Skin epidermis (tissue), 12 donors: Measurements from ENCODE around the gene ACSF3.

Experiments
- H3K27ac ChIP-seq, 21 experiments: fragments of 200-600 bp; sonication (generic) in 11 of 21; one replicate each; pipeline ENCODE4 v1.5.0; 2020; ENCODE audit warnings: mild to moderate bottlenecking in 3 of 21, inconsistent platforms in 2 of 21, moderate library complexity in 2 of 21
- H3K4me3 ChIP-seq, 7 experiments: fragments of 200-600 bp; sonication (generic) in 2 of 7; one replicate each; pipeline ENCODE4 v1.5.0; 2020; ENCODE audit warnings: inconsistent platforms in 2 of 7, mild to moderate bottlenecking in 2 of 7, moderate library complexity in 1 of 7

ACSF3 gene

GRCh38 chr16:89166696-89167424 lies 73.2 kb downstream of the ACSF3 start:
- no peak overlapping the region for H3K27ac ChIP-seq
- no peak overlapping the region for H3K4me3 ChIP-seq

DNA sequence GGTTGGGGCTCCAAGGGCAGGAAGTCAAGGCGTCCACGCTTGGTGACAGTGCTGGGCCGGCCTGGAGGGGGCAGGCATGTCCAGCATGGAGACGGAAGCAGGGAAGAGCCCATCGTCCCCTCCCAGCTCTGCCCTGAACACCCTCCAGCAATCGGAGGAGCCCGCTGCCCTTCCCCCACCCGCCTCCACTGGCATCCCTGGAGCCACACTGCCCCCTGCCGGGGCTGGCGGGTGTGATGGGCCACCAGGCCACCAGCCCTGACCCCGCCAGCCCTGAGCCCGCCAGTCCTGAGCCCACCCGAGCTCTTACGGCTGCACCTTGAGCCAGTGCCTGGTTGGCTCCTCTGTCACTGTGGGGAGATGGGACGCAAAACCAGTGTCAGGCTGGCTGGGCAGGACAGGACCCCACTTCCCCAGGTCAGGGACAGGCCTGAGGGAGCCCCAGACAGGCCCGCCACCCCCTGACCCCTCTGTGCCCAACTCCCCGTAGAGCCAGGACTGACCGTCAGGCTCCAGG lies 73.8 kb downstream of the ACSF3 start:
- no peak overlapping the region for H3K27ac ChIP-seq
- no peak overlapping the region for H3K4me3 ChIP-seq

DNA sequence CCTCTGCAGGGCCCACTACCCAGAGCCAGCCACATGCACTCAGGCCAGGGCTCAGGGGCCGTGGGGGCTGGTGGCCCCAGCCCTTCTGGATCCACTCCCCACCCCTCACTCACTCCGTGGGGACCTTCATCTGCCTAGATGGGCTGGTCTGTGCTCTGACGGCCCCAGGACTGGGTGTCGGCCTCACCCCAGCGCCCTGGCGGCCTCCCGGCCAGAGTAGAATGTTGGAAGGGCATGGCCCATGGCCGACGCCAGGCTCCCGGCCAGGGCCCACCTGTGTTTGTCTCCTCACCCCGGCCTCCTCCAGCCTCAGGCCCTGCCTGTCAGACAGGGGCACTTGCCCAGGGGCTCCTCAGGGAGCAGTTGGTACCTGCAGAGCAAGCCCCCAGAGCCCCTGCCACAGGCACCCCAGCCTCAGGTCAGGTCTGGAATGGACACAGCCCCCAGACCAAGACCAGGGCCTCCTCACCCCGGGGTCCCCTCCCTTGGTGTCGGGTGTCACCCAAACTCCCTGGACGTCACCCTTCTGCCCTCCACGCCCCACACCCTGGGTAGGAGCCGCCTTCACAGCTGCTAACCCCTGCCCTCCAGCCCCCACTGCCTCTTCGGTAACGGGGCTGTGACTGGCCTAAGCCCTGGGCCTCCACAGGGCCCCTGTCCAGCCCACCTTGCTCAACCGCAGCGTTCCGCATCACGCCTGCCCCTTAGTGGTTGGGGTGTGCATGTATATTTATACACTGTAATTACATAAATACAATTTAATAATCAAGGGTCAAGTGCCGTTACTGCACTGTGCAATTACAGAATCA lies 74.9 kb downstream of the ACSF3 start:
- Histone ChIP-seq H3K27ac (no peak overlapping the region), H3K4me3 (no peak overlapping the region)

- Histone ChIP-seq H3K27ac (no peak overlapping the region), H3K4me3 (no peak overlapping the region)
Measured at GRCh38 chr16:89169778-89170177, 76.1 kb downstream of the ACSF3 start.

GRCh38 chr16:89170346-89171215 lies 76.9 kb downstream of the ACSF3 start:
- H3K4me3 ChIP-seq = peak overlapping the region in 5 of 7 experiments; percentile 3 to 18 (median 10)
- no peak overlapping the region for H3K27ac ChIP-seq

DNA sequence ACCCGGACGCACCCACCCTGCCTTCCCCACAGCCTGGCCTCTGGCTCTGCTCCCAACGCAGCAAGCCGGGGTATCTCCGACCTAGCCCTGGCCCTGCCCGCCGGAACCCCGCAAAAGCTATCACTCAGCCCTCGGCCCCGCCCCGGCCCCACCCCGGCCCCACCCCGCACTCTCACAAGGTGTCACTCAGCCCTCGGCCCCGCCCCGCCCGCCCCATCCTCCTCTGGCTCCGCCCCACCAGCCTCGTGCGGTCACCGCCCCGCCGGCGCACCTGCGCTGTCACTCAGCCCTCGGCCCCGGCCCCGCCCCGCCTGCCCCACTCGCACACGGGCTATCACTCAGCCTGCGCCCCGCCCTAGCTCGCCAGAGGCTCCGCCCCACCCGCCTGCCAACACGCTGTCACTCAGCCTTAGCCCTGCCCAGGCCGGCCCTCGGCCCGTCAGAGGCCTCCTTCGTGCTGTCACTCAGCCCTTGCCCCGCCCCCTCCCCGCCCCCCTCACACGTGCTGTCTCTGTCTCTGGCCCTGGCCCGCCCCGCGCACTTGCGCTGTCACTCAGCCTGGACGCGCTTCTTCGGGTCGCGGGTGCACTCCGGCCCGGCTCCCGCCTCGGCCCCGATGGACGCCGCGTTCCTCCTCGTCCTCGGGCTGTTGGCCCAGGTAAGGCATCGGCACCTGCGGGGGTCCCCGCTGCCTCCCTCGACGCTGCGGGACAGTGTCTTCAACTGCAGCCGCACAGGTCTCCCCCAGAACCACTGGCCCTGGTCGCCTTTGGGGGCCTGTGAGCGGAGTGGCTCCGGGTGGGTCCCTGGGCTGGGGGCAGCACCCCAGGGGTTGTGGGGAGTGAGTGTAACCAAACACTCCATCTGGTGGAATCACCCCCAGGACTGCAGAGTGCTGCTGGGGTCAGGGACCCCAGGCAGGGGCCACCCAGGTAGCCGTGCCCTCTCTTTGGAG lies 77.8 kb downstream of the ACSF3 start, which contains the start of gene CDH15:
Gene CDH15 (plus strand): TSS at position 533 of the 955 bp plus-strand sequence. CDS start 84 bp downstream, at position 617.
- peak within 1 kb of the TSS in 5 of 7 experiments; percentile 3 to 18 (median 10) for H3K4me3 ChIP-seq
- H3K27ac ChIP-seq = no peak within 1 kb of the TSS

- Histone ChIP-seq H3K4me3 (no peak overlapping the region), H3K27ac (no peak overlapping the region)
Measured at GRCh38 chr16:89172171-89172527, 78.5 kb downstream of the ACSF3 start.

- Histone ChIP-seq H3K27ac (no peak overlapping the region), H3K4me3 (no peak overlapping the region)
Measured at GRCh38 chr16:89172528-89173173, 79.0 kb downstream of the ACSF3 start.

DNA sequence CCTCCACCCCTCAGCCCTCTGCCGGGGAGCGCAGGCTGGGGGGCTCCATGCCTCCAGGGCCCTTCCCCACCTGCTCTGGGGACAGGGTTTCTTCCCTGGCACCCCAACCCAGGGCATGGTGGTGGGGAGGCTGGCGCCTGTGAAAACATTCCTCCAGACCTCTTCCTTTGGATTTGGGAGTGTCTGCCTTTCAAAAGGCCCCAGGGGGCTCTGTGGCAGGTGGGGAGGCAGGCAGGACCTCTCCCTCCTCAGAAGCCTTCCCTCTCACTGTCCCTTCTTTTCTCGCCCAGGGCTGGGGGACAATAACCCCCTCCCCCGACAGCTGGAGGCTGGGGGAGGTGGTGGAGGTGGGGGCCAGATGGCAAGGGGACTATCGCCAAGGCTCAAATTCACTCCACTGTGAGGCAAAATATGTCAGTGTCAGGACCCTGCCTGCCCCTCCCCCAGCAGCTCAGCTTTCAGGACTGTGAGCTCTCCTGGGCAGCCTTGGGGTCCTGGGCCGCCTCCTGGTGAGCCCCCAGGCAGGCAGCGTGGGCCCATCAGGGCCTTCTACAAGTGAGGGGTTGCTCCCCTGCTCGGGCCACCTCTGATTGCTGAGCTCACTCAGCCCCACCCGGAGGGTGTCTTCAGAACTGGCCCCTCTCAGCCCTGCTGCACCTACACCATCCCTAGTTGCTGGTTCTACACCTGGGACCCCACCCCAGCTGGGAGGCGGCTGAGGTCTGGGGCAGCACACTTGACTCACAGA lies 79.7 kb downstream of the ACSF3 start:
- H3K27ac ChIP-seq = no peak overlapping the region

DNA sequence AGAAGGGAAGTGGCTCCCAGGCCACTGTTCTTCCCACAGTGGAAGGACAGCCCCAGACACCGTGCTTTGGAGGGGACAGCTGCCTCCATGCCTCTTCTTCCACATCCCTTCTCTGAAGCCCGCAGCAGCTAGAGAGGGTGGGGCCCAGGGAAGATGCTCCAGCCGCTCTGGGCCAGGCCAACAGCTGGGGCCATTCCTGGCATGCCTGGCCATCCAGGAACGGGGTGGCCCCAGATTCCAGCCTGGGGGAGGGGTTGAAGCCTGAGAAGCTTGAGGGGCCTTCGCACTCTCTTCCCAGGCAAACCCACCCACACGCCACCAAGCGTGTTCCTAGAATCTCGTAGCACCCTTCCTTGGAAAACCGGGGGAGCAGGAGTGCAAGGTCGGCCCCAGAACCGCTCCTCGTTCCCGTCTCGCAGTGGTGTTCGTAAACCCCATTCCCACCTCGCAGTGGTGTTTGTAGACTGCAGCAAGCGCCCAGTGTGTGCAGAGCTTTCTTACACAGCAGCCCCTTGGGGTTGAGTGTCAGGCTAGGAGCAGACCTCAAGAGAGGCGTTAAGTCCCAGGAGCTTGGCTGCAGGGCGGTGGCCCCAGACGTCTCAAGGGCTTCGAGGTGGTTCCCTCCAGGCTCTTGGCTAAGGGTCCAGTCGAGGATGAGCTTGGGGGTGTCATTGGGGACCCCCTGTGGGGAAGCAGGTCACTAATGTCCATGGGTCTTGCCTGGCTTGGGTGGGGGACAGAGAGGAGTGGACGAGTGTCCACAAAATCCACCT lies 80.6 kb downstream of the ACSF3 start:
- Histone ChIP-seq H3K4me3 (no peak overlapping the region), H3K27ac (no peak overlapping the region)

More for the DNA sequence above, 79.7 kb downstream of the ACSF3 start:
- no peak overlapping the region for H3K4me3 ChIP-seq

GRCh38 chr16:89174877-89175276 lies 81.2 kb downstream of the ACSF3 start:
- Histone ChIP-seq H3K4me3 (no peak overlapping the region), H3K27ac (no peak overlapping the region)

DNA sequence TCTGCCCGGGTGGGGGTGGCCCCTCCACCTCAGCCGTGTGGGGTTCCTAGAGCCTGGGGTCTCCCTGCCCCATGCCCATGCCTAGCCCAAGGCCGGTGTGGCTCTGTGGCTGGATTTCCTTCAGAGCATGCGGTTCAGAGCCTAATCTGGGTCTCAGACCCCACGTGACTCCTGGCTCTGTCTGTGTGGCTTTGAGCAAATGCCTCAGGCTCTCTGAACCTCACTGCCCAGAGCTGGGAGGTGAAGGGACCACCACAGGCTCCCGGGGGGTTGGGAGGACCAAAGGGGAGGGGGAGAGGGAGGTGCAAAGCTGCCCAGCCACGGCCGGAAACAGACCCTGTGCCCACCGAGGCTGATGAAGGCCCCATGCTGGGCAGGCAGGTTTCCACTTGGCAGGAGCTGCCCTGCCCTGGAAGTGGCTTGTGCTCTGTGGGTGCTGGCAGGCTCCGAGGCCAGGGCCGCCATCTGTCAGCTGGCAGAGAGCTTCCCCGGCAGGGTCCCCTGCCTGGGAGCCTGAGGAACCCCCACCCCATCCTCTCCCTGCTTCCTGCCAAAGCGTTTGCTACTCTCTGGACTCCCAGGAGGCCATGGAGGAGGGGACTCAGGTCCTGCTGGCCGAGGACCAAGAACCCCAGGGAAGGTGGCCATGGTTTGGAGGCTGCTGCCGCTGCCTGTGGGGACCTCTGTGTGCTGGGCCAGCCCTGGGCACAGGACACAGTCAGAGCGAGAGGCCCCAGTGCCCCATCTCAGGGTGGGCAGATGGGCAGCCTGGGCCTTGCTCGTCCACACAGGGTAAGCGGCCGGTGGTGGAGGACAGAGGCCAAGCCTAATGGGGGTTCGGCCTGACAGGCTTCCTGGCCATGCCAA lies 81.9 kb downstream of the ACSF3 start:
- no peak overlapping the region for H3K27ac ChIP-seq
- no peak overlapping the region for H3K4me3 ChIP-seq

DNA sequence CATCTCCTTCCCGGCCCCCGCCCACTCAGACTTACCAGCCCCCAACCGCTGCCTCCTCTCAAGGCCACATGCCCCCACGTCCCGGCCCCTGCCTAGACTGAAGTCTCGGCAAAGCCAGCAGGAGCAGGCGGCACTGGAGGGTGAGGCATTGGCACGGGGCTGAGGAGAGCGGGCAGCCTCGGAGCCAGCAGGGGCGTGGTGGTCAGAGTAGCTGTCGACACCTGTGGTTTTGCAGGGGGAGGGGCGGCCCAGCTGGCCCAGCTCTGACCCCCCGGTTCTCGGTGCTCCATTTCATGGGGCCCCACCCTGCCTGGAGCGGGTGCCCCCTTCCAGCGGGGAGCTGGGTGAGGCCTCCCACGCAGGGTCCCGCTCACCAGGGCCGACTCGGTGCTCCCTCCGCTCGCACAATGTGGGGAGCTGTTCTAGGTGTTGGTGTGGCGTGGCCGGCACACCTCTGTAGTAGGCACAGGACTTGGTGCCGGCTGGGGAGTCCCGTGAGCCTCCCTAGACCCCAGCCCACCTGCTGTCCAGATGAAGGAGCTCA lies 82.6 kb downstream of the ACSF3 start:
- no peak overlapping the region for H3K27ac ChIP-seq
- no peak overlapping the region for H3K4me3 ChIP-seq

DNA sequence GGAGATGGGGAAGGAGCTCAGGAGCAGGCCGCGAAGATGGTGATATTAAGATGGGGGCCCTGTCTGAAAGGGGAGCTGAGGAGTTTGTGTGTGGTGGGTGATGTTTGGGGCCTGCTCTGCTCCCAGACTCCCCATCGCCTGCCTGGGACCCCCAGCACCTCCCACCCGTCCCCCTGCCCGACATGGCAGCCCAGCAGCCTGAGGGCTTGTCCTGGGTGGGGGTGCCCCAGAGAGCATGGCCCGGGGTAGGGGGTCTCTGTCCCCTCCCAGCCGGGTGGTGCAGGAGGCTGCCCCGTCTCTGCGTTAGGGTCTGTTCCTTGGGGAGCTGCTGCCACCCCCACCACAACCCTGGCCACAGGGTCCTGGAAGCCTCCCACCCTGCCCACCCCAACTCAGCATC lies 83.1 kb downstream of the ACSF3 start:
- no peak overlapping the region for H3K27ac ChIP-seq
- no peak overlapping the region for H3K4me3 ChIP-seq

DNA sequence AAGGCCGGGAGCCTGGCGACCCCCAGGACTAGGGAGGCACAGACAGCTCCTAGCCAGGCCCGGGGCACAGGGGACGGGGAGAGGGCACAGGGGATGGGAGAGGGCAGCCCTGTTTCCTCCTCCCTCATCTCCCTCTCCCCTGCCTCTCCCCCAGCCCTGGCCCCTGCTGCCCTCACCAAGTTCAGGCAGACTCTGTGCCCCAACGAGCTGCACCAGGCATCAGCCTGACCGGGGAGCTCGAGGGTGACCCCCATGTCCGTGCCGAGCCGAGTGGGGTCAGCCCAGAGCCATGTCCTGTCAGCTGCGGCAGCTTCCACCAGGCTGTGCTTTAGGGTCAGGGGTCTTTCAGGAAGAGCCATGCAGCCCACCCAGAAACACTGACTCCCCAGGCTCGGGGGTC lies 83.8 kb downstream of the ACSF3 start:
- Histone ChIP-seq H3K4me3 (no peak overlapping the region), H3K27ac (no peak overlapping the region)
